WTC11 (cell line): Measurements from ENCODE around the gene CRADD. TPM values are rescaled to one million over a fixed set of nuclear protein-coding genes. Genes with fewer than 3 reads are reported as not detected.

Experiments
- ATAC-seq: fragments of 200-7000 bp; cut with Tn5 transposase; 2 replicates; pipeline ENCODE4 v1.10.0; 2021; ENCODE audit warnings: mild to moderate bottlenecking, moderate library complexity
- CTCF ChIA-PET: fragments of 300-600 bp; sonication (Branson Sonifier 250); formaldehyde crosslinking; loops from one replicate; lab custom pipeline; 2021; ENCODE audit warnings: antibody characterized with exemption; lab: Charles Lee
- POLR2A ChIA-PET: fragments of 350-600 bp; sonication (Branson Sonifier 250); formaldehyde crosslinking; loops from one replicate; lab custom pipeline; 2021; ENCODE audit warnings: antibody characterized with exemption; lab: Charles Lee
- DNase-seq: peaks from one replicate; pipeline ENCODE4 v3.0.0; 2021; ENCODE audit warnings: low spot score
- H3K27ac Mint-ChIP-seq: 2 replicates; pipeline ENCODE4 v1.8.0; 2021; ENCODE audit warnings: mixed read lengths
- H3K27me3 Mint-ChIP-seq: 2 replicates; pipeline ENCODE4 v1.8.0; 2021; ENCODE audit warnings: low read depth, mild to moderate bottlenecking, moderate library complexity, mixed read lengths
- H3K36me3 Mint-ChIP-seq: 2 replicates; pipeline ENCODE4 v1.8.0; 2021; ENCODE audit warnings: mixed read lengths
- H3K4me1 Mint-ChIP-seq: 2 replicates; pipeline ENCODE4 v1.8.0; 2022; ENCODE audit warnings: mixed read lengths
- H3K4me3 Mint-ChIP-seq: 2 replicates; pipeline ENCODE4 v1.8.0; 2021; ENCODE audit warnings: mild to moderate bottlenecking, moderate library complexity, mixed read lengths
- H3K9me3 Mint-ChIP-seq: 2 replicates; pipeline ENCODE4 v1.8.0; 2021; ENCODE audit warnings: mixed read lengths
- CBFB ChIP-seq: sonication (generic); formaldehyde crosslinking; IDR thresholded peaks from 2 replicates; pipeline ENCODE4 v1.8.1; 2022; ENCODE audit warnings: mild to moderate bottlenecking, low read depth, missing genetic modification reagents
- FOXK1 ChIP-seq: sonication (generic); formaldehyde crosslinking; IDR thresholded peaks from 2 replicates; pipeline ENCODE4 v1.8.0; 2022; ENCODE audit warnings: mild to moderate bottlenecking, moderate library complexity, missing genetic modification reagents
- HMGA2 ChIP-seq: fragments of 250-450 bp; sonication (Bioruptor Pico); IDR thresholded peaks from 2 replicates; pipeline ENCODE4 v1.4.0; 2021; ENCODE audit warnings: mild to moderate bottlenecking, moderate library complexity
- IRF2 ChIP-seq: sonication (generic); formaldehyde crosslinking; IDR thresholded peaks from 2 replicates; pipeline ENCODE4 v1.8.0; 2022; ENCODE audit warnings: low read depth, missing genetic modification reagents, borderline replicate concordance
- JUN ChIP-seq: sonication (generic); formaldehyde crosslinking; IDR thresholded peaks from 2 replicates; pipeline ENCODE4 v1.8.0; 2023; ENCODE audit warnings: mild to moderate bottlenecking, missing genetic modification reagents
- MXD4 ChIP-seq: fragments of 250-450 bp; sonication (Bioruptor Pico); IDR thresholded peaks from 2 replicates; pipeline ENCODE4 v1.8.0; 2021; ENCODE audit warnings: mild to moderate bottlenecking, moderate library complexity, borderline replicate concordance
- MYBL2 ChIP-seq: sonication (generic); formaldehyde crosslinking; IDR thresholded peaks from 2 replicates; pipeline ENCODE4 v1.8.1; 2023; ENCODE audit warnings: mild to moderate bottlenecking, moderate library complexity, missing genetic modification reagents
- PRRX2 ChIP-seq: fragments of 250-450 bp; sonication (Bioruptor Pico); IDR thresholded peaks from 2 replicates; pipeline ENCODE4 v1.8.0; 2021; ENCODE audit warnings: mild to moderate bottlenecking
- RORB ChIP-seq: fragments of 250-450 bp; sonication (Bioruptor Pico); IDR thresholded peaks from 2 replicates; pipeline ENCODE4 v1.9.0; 2021; ENCODE audit warnings: mild to moderate bottlenecking
- SMAD4 ChIP-seq: sonication (generic); formaldehyde crosslinking; IDR thresholded peaks from 2 replicates; pipeline ENCODE4 v1.8.0; 2022; ENCODE audit warnings: mild to moderate bottlenecking, missing genetic modification reagents
- SOX15 ChIP-seq: fragments of 250-450 bp; sonication (Bioruptor Pico); IDR thresholded peaks from 2 replicates; pipeline ENCODE4 v1.9.0; 2021; ENCODE audit warnings: mild to moderate bottlenecking
- TEAD1 ChIP-seq: sonication (generic); formaldehyde crosslinking; IDR thresholded peaks from 2 replicates; pipeline ENCODE4 v1.8.0; 2022; ENCODE audit warnings: mild to moderate bottlenecking, missing genetic modification reagents
- ZNF121 ChIP-seq: sonication (generic); formaldehyde crosslinking; IDR thresholded peaks from 2 replicates; pipeline ENCODE4 v1.8.0; 2023; ENCODE audit warnings: missing genetic modification reagents
- ZNF138 ChIP-seq: sonication (generic); formaldehyde crosslinking; conservative IDR thresholded peaks from 2 replicates; pipeline ENCODE4 v1.8.1; 2022; ENCODE audit warnings: mild to moderate bottlenecking, moderate library complexity, missing genetic modification reagents
- ZNF263 ChIP-seq: sonication (generic); formaldehyde crosslinking; IDR thresholded peaks from 2 replicates; pipeline ENCODE4 v1.8.1; 2022; ENCODE audit warnings: low read depth, mild to moderate bottlenecking, moderate library complexity, missing genetic modification reagents
- ZNF416 ChIP-seq: fragments of 250-450 bp; sonication (Bioruptor Pico); IDR thresholded peaks from 2 replicates; pipeline ENCODE4 v1.9.0; 2021; ENCODE audit warnings: mild to moderate bottlenecking, inconsistent platforms
- total RNA-seq: library from RNA; stranded (reverse); gene quantifications from 3 replicates; pipeline ENCODE4 v1.2.3, GENCODE V29; 2021
- TF ChIP-seq, protein P1 (sequence below): sonication (generic); formaldehyde crosslinking; IDR thresholded peaks from 2 replicates; pipeline ENCODE4 v1.8.1; 2022; ENCODE audit warnings: mild to moderate bottlenecking, moderate library complexity, missing genetic modification reagents
- TF ChIP-seq, protein P2 (sequence below): sonication (generic); formaldehyde crosslinking; IDR thresholded peaks from 2 replicates; pipeline ENCODE4 v1.8.0; 2022; ENCODE audit warnings: mild to moderate bottlenecking, missing genetic modification reagents
- TF ChIP-seq, protein P3 (sequence below): sonication (generic); formaldehyde crosslinking; IDR thresholded peaks from 2 replicates; pipeline ENCODE4 v1.8.1; 2023; ENCODE audit warnings: mild to moderate bottlenecking, missing genetic modification reagents, borderline replicate concordance
- TF ChIP-seq, protein P4 (sequence below): sonication (generic); formaldehyde crosslinking; conservative IDR thresholded peaks from 2 replicates; pipeline ENCODE4 v1.8.1; 2023; ENCODE audit warnings: mild to moderate bottlenecking, low read depth, missing genetic modification reagents, moderate library complexity
- TF ChIP-seq, protein P5 (sequence below): sonication (generic); formaldehyde crosslinking; IDR thresholded peaks from 2 replicates; pipeline ENCODE4 v1.8.0; 2022; ENCODE audit warnings: missing genetic modification reagents

The CRADD gene
- total RNA-seq, 1 experiment from 2014 or later = 11.6 TPM

DNA sequence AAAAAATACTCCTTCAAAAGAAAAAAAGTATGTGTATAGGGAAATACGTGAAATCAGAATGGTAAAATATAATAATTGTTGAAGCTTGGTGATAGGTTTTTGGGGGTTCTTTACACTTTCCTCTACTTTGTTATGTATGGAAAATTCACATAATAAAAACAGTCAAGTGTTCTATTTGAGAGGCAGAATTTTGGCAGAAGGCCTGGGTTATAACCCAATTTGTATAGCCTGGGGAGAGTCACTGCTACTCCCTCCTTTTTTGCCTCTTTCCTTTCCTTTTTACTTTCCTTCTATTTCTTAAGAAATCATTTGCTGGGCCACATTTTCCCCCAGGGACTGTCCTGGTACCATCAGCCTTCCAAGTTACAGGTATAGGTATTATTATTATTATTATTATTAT lies 105.7 kb downstream of the CRADD start:
- 0 out of 2 replicates have a peak, but pooled peaks have one; percentile 45 for TF ChIP-seq HMGA2 (CRISPR knock-in tag)
- no peak for TF ChIP-seq RORB (CRISPR knock-in tag)
- ChIA-PET CTCF (no interaction called here), POLR2A (no interaction called here)
- DNase-seq (no peak), ATAC-seq (no peak)
- no peak overlapping the region for H3K4me3 Mint-ChIP-seq
- no peaks in the 10 kb centered on the region for H3K27me3 Mint-ChIP-seq
- no peak overlapping the region for H3K27ac Mint-ChIP-seq
- peaks cover 8% of the 10 kb centered on the region for H3K9me3 Mint-ChIP-seq
- H3K4me1 Mint-ChIP-seq = peaks cover 21% of the 10 kb centered on the region
- H3K36me3 Mint-ChIP-seq = peaks cover under 1% of the 10 kb centered on the region; the same call in 1 of the 2 replicates

DNA sequence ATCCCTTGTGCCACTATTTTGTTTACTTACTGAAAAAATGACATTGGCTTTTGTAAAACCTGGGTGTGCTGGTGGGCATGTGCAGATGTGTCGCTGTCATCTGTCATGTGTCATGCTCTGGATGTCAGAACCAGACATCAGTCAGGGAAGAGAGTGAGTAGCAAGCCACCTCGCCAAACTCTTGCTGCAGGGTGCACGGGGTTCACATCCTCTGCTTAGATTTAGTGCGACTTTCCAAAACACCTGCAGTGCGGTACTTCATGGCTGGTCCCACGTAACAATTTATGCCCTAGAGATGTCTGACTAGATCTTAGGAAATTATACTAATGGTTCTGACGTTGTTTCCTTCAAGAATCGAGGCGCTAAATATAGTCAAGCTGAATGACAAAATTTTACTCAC lies 106.7 kb downstream of the CRADD start:
- DNase-seq = no peak
- ChIA-PET POLR2A (no interaction called here), CTCF (no interaction called here)
- ATAC-seq = no peak
- Mint-ChIP-seq H3K4me1 (peaks cover 21% of the 10 kb centered on the region), H3K9me3 (peaks cover 15% of the 10 kb centered on the region), H3K4me3 (no peak overlapping the region), H3K27me3 (no peaks in the 10 kb centered on the region), H3K27ac (no peak overlapping the region), H3K36me3 (peaks cover 3% of the 10 kb centered on the region)
- TF ChIP-seq ZNF263 (CRISPR knock-in tag) = no peak
- TF ChIP-seq ZNF416 (CRISPR knock-in tag) = no peak
- TF ChIP-seq, protein P1, sequence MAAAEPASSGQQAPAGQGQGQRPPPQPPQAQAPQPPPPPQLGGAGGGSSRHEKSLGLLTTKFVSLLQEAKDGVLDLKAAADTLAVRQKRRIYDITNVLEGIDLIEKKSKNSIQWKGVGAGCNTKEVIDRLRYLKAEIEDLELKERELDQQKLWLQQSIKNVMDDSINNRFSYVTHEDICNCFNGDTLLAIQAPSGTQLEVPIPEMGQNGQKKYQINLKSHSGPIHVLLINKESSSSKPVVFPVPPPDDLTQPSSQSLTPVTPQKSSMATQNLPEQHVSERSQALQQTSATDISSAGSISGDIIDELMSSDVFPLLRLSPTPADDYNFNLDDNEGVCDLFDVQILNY (CRISPR knock-in tag) = no peak
- no peak for TF ChIP-seq PRRX2 (CRISPR knock-in tag)
- no peak for TF ChIP-seq SMAD4 (CRISPR knock-in tag)
- TF ChIP-seq, protein P2, sequence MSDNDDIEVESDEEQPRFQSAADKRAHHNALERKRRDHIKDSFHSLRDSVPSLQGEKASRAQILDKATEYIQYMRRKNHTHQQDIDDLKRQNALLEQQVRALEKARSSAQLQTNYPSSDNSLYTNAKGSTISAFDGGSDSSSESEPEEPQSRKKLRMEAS (CRISPR knock-in tag) = no peak
- no peak for TF ChIP-seq ZNF138 (CRISPR knock-in tag)
- no peak for TF ChIP-seq HMGA2 (CRISPR knock-in tag)

DNA sequence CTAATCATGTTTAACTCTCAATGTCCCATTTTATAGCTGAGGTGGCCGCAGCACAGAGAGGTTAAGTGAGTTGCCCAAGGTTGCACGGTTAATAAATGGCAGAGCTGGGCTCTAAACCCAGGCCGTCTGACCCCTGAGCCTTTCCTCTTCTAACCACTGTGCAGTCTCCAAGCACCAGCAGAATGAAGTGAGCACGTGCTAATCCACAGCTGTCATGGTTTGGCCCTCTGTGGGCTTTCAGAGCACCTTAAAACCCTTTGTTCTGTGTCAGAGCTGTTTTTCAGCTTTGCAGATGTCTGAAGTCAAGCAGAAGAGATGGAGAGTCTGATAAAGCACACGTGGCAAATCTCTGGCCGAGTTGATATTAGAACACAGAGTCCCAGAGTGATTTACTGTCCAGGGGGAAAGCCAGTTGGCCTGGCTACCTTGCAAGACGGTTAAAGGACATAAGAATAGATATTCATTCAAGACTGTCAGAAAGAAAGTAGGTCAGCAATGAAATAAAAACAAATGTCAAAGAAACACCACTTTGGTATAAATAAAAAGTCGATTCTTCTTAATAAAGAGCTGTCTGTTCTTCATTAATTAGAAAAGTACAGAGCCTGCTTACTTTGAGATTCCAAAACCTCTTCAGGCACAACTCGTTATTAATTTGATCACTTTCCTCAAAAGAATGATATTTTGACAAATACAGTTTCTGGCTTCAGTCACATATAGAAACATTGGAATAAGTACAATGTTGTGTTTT lies 107.3 kb downstream of the CRADD start:
- DNase-seq (no peak), ATAC-seq (no peak)
- peaks cover 15% of the 10 kb centered on the region for H3K9me3 Mint-ChIP-seq
- CTCF ChIA-PET = interaction anchor here (0.9 to 1.1 kb wide), 3 partner anchors 18 to 214 kb away, joined by 3 to 4 read pairs (median 3); no protein-coding TSS in a partner anchor
- H3K27me3 Mint-ChIP-seq = no peaks in the 10 kb centered on the region
- peak overlapping the region; percentile 58; the same call in 1 of the 2 replicates for H3K27ac Mint-ChIP-seq
- POLR2A ChIA-PET = no interaction called here
- H3K36me3 Mint-ChIP-seq = peaks cover 3% of the 10 kb centered on the region
- peaks cover 24% of the 10 kb centered on the region for H3K4me1 Mint-ChIP-seq
- H3K4me3 Mint-ChIP-seq = no peak overlapping the region
- TF ChIP-seq ZNF121 (CRISPR knock-in tag) (no peak), MYBL2 (CRISPR knock-in tag) (no peak), IRF2 (CRISPR knock-in tag) (no peak), TEAD1 (CRISPR knock-in tag) (no peak), JUN (CRISPR knock-in tag) (no peak), FOXK1 (CRISPR knock-in tag) (no peak), MXD4 (CRISPR knock-in tag) (no peak), CBFB (CRISPR knock-in tag) (no peak), SOX15 (CRISPR knock-in tag) (no peak)
- TF ChIP-seq, protein P3, sequence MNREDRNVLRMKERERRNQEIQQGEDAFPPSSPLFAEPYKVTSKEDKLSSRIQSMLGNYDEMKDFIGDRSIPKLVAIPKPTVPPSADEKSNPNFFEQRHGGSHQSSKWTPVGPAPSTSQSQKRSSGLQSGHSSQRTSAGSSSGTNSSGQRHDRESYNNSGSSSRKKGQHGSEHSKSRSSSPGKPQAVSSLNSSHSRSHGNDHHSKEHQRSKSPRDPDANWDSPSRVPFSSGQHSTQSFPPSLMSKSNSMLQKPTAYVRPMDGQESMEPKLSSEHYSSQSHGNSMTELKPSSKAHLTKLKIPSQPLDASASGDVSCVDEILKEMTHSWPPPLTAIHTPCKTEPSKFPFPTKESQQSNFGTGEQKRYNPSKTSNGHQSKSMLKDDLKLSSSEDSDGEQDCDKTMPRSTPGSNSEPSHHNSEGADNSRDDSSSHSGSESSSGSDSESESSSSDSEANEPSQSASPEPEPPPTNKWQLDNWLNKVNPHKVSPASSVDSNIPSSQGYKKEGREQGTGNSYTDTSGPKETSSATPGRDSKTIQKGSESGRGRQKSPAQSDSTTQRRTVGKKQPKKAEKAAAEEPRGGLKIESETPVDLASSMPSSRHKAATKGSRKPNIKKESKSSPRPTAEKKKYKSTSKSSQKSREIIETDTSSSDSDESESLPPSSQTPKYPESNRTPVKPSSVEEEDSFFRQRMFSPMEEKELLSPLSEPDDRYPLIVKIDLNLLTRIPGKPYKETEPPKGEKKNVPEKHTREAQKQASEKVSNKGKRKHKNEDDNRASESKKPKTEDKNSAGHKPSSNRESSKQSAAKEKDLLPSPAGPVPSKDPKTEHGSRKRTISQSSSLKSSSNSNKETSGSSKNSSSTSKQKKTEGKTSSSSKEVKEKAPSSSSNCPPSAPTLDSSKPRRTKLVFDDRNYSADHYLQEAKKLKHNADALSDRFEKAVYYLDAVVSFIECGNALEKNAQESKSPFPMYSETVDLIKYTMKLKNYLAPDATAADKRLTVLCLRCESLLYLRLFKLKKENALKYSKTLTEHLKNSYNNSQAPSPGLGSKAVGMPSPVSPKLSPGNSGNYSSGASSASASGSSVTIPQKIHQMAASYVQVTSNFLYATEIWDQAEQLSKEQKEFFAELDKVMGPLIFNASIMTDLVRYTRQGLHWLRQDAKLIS (CRISPR knock-in tag) = no peak
- TF ChIP-seq, protein P4, sequence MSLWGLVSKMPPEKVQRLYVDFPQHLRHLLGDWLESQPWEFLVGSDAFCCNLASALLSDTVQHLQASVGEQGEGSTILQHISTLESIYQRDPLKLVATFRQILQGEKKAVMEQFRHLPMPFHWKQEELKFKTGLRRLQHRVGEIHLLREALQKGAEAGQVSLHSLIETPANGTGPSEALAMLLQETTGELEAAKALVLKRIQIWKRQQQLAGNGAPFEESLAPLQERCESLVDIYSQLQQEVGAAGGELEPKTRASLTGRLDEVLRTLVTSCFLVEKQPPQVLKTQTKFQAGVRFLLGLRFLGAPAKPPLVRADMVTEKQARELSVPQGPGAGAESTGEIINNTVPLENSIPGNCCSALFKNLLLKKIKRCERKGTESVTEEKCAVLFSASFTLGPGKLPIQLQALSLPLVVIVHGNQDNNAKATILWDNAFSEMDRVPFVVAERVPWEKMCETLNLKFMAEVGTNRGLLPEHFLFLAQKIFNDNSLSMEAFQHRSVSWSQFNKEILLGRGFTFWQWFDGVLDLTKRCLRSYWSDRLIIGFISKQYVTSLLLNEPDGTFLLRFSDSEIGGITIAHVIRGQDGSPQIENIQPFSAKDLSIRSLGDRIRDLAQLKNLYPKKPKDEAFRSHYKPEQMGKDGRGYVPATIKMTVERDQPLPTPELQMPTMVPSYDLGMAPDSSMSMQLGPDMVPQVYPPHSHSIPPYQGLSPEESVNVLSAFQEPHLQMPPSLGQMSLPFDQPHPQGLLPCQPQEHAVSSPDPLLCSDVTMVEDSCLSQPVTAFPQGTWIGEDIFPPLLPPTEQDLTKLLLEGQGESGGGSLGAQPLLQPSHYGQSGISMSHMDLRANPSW = no peak
- TF ChIP-seq, protein P5, sequence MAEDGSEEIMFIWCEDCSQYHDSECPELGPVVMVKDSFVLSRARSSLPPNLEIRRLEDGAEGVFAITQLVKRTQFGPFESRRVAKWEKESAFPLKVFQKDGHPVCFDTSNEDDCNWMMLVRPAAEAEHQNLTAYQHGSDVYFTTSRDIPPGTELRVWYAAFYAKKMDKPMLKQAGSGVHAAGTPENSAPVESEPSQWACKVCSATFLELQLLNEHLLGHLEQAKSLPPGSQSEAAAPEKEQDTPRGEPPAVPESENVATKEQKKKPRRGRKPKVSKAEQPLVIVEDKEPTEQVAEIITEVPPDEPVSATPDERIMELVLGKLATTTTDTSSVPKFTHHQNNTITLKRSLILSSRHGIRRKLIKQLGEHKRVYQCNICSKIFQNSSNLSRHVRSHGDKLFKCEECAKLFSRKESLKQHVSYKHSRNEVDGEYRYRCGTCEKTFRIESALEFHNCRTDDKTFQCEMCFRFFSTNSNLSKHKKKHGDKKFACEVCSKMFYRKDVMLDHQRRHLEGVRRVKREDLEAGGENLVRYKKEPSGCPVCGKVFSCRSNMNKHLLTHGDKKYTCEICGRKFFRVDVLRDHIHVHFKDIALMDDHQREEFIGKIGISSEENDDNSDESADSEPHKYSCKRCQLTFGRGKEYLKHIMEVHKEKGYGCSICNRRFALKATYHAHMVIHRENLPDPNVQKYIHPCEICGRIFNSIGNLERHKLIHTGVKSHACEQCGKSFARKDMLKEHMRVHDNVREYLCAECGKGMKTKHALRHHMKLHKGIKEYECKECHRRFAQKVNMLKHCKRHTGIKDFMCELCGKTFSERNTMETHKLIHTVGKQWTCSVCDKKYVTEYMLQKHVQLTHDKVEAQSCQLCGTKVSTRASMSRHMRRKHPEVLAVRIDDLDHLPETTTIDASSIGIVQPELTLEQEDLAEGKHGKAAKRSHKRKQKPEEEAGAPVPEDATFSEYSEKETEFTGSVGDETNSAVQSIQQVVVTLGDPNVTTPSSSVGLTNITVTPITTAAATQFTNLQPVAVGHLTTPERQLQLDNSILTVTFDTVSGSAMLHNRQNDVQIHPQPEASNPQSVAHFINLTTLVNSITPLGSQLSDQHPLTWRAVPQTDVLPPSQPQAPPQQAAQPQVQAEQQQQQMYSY (CRISPR knock-in tag) = no peak
